ENCODE data around the gene DTX1. TPM values are rescaled to one million over a fixed set of nuclear protein-coding genes. Genes with fewer than 3 reads are reported as not detected.

The DTX1 gene
- total and polyA plus RNA-seq, 2 donors (not counting 1 experiment from before 2014, with no cell fraction given) = 47.0 to 49.5 TPM

- Histone ChIP-seq H3K4me2 (replicated peaks; ENCODE audit: low read depth, low read length, poor library complexity, severe bottlenecking) (no peak overlapping the region), H3K9ac (ENCODE audit: low read length) (no peak overlapping the region), H3K27me3 (replicated peaks in 1 of 4; ENCODE audit: control extremely low read depth in 1 of 4, control insufficient read depth in 3 of 4, insufficient read depth in 4 of 4, low read length in 3 of 4) (no peaks in the 10 kb centered on the region), H3K36me3 (replicated peaks in 1 of 2; ENCODE audit: control extremely low read depth in 1 of 2, control insufficient read depth in 1 of 2, extremely low read depth in 1 of 2, insufficient read depth in 2 of 2, low read length in 1 of 2) (no peaks in the 10 kb centered on the region), H3K79me2 (ENCODE audit: control insufficient read depth, insufficient read depth, low read length) (no peaks in the 10 kb centered on the region), H2AFZ (ENCODE audit: insufficient read depth, low read depth, low read length, poor library complexity, severe bottlenecking) (no peak overlapping the region), H4K20me1 (ENCODE audit: control insufficient read depth, insufficient read depth, low read length, poor library complexity, severe bottlenecking) (no peaks in the 10 kb centered on the region), H3K27ac (ENCODE audit: low read length in 2 of 2) (no peak overlapping the region), H3K4me1 (ENCODE audit: control insufficient read depth in 2 of 2, insufficient read depth in 2 of 2, low read length in 2 of 2) (peaks cover 18 to 20% of the 10 kb centered on the region in 2 donors), H3K9me3 (ENCODE audit: control extremely low read depth in 1 of 3, control insufficient read depth in 2 of 3, insufficient read depth in 1 of 3, low read length in 2 of 3) (no peaks in the 10 kb centered on the region), H3K4me3 (ENCODE audit: control extremely low read depth in 1 of 5, extremely low read depth in 1 of 5, insufficient read depth in 1 of 5, low read depth in 2 of 5, low read length in 4 of 5) (no peak overlapping the region)
- TF ChIP-seq EZH2 (IDR thresholded peaks at IDR 0.05; ENCODE audit: borderline replicate concordance, insufficient read depth, low read depth, low read length, poor library complexity, severe bottlenecking) (no peak), CTCF (IDR thresholded peaks at IDR 0.05) (no peak)
- CTCF ChIA-PET = interaction anchor here (0.8 to 3.7 kb wide), 3 partner anchors 24 to 54 kb away, joined by 3 to 26 read pairs (median 3); no protein-coding TSS in a partner anchor
- intact Hi-C loops (cut with micrococcal nuclease) = no loop called here
- Mint-ChIP-seq H3K4me3 (peak overlapping the region; percentile 48), H3K27ac (peak overlapping the region; percentile 42), H3K4me1 (peaks cover 32% of the 10 kb centered on the region), H3K9me3 (ENCODE audit: insufficient read depth) (no peaks in the 10 kb centered on the region), H3K27me3 (no peaks in the 10 kb centered on the region)
- DNase-seq = peak; percentile 46
- POLR2A ChIA-PET = no interaction called here
- ATAC-seq (ENCODE audit: low read depth) = peak; percentile 9
- WGBS (ENCODE audit: insufficient coverage) = 58% methylated on average over 7 of the region's 9 CpGs
Measured at GRCh38 chr12:113128802-113129663, 72.5 kb downstream of the DTX1 start.
